ENCODE results near the gene MED10.

DNA sequence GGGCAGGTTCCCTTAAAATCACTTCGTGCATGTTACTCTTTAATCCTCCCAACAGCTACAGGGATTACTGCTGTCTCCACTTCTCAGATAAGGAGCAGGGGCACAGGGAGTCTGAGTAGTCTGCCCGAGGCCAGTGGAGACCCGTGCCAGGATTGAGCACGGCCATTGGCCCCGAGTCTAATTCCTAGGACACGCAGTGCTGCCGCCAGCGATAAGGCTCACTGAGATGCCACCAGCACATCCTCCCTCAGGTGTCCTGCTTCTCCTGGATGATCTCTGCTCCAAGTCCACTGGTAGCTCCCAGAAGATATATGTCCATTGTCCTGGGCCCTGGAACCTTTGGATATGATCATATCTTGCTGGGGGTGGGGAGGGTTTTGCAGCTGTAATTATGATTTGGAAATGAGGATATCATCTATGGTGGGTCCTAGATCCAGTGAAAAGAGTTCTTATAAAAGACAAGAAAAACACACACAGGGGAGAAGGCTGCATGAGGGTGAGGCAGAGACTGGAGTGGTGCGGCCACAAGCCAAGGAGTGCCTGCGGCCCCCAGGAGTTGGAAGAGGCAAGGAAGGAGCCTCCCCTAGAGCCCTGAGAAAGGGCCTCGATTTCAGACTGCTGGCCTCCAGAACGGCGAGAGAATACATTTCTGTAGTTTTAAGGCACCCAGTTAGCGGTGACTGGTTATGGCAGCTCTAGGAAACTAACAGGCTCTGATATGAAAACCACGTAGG, 19.4 kb upstream of the MED10 start:
- TF ChIP-seq, protein P1, sequence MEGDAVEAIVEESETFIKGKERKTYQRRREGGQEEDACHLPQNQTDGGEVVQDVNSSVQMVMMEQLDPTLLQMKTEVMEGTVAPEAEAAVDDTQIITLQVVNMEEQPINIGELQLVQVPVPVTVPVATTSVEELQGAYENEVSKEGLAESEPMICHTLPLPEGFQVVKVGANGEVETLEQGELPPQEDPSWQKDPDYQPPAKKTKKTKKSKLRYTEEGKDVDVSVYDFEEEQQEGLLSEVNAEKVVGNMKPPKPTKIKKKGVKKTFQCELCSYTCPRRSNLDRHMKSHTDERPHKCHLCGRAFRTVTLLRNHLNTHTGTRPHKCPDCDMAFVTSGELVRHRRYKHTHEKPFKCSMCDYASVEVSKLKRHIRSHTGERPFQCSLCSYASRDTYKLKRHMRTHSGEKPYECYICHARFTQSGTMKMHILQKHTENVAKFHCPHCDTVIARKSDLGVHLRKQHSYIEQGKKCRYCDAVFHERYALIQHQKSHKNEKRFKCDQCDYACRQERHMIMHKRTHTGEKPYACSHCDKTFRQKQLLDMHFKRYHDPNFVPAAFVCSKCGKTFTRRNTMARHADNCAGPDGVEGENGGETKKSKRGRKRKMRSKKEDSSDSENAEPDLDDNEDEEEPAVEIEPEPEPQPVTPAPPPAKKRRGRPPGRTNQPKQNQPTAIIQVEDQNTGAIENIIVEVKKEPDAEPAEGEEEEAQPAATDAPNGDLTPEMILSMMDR (IDR thresholded peaks at IDR 0.05), result no peak
- TF ChIP-seq POLR2A (IDR thresholded peaks at IDR 0.05) (no peak), EP300 (IDR thresholded peaks at IDR 0.05) (no peak)
